ENCODE measurements around the gene FAP.

DNA sequence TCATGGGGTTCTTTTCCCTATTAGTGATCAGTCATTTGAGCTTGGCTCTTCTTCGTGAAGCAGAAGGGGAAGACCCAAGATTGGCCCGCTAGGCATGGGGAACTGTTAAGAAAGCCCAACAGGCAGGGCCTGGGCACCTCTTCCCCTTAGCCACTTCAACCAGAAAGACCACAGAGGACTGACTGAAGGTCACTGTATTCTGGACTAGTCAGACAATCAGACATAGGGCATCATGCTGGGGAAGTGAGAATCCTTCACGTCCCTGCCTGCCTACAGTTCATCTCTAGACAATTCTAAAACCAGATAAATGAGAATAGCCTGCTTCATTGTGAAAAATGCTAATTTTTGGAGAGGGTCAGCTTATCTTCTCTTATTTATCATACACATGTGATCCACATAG, 28.1 kb downstream of the FAP start:
- TF ChIP-seq, protein P1, sequence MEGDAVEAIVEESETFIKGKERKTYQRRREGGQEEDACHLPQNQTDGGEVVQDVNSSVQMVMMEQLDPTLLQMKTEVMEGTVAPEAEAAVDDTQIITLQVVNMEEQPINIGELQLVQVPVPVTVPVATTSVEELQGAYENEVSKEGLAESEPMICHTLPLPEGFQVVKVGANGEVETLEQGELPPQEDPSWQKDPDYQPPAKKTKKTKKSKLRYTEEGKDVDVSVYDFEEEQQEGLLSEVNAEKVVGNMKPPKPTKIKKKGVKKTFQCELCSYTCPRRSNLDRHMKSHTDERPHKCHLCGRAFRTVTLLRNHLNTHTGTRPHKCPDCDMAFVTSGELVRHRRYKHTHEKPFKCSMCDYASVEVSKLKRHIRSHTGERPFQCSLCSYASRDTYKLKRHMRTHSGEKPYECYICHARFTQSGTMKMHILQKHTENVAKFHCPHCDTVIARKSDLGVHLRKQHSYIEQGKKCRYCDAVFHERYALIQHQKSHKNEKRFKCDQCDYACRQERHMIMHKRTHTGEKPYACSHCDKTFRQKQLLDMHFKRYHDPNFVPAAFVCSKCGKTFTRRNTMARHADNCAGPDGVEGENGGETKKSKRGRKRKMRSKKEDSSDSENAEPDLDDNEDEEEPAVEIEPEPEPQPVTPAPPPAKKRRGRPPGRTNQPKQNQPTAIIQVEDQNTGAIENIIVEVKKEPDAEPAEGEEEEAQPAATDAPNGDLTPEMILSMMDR (IDR thresholded peaks at IDR 0.05; ENCODE audit: poor library complexity), result no peak
- TF ChIP-seq EZH2 (IDR thresholded peaks at IDR 0.05; ENCODE audit: borderline replicate concordance) (no peak), EZH2phosphoT487 (IDR thresholded peaks at IDR 0.05; ENCODE audit: low read depth, severe bottlenecking, unreplicated experiment) (no peak)

Measured in hepatocyte (in vitro differentiated cells).